Measurements from ENCODE around the gene RNF157. TPM values are rescaled to one million over a fixed set of nuclear protein-coding genes. Genes with fewer than 3 reads are reported as not detected.

The RNF157 gene
- total and polyA plus RNA-seq, 9 of the 15 experiments (the other 6 are each of a cell fraction or from before 2014, with no cell fraction given): 8.1 to 31.7 (median 20.8) TPM

DNA sequence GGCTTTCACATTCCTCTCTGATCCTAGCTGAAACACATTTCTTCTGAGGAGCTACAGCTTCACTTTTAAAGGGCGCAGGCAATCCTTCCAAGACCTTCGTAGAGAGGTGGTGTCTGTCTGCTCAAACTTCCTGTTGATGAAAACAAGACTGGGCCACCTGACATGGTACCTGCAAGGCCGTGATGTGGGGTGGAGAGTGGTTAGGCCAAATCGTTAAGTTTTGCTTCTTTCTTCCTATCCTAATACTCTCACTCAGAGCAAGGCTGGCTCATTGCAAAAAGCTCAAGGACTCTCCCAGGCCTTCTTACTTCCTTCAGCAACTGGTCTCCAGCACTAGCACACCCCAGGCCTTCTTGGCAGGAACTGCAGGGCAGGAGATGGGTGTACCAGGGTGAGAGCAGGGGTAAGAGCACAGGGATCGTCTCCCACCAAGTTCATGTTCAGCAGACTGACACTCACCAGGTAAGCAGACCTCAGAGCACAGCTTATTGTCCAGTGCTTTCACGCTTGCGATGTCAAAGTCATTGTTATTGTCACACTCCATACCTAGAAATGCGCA, 88.3 kb downstream of the RNF157 start:
- no peaks in the 10 kb centered on the region for H3K9me3 ChIP-seq (replicated peaks; ENCODE audit: control insufficient read depth, insufficient read depth, low read depth, low read length)
- H3K9me1 ChIP-seq (ENCODE audit: control insufficient read depth, insufficient read depth, low read length): no peaks in the 10 kb centered on the region
- no peaks in the 10 kb centered on the region for H3K27me3 ChIP-seq (ENCODE audit: control insufficient read depth in 2 of 2, insufficient read depth in 2 of 2, low read length in 2 of 2)
- ChIA-PET POLR2A (interaction anchor here (0.6 to 2.2 kb wide), 9 partner anchors 8 to 159 kb away, joined by 3 to 4 read pairs (median 4); partner anchors contain the start of genes FOXJ1 and UBALD2), CTCF (ENCODE audit: low intra/inter-chr PET ratio) (no interaction called here)
- no peaks in the 10 kb centered on the region for H4K20me1 ChIP-seq (replicated peaks; ENCODE audit: control insufficient read depth, insufficient read depth, low read length)
- WGBS (ENCODE audit: insufficient coverage, low coverage, missing lambda C conversion rate): 91% methylated on average over 8 of the region's 8 CpGs
- H2AFZ ChIP-seq (ENCODE audit: low read depth, low read length): no peak overlapping the region
- H3K9ac ChIP-seq (ENCODE audit: insufficient read depth in 1 of 2, low read depth in 2 of 2, low read length in 2 of 2): no peak overlapping the region
- H3K4me3 ChIP-seq: no peak overlapping the region
- no peaks in the 10 kb centered on the region for H3K79me2 ChIP-seq (ENCODE audit: control insufficient read depth, insufficient read depth, low read length)
- TF ChIP-seq GABPA (tag; conservative IDR thresholded peaks at IDR 0.05; ENCODE audit: low read depth) (no peak), RAD51 (IDR thresholded peaks at IDR 0.05; ENCODE audit: borderline replicate concordance, low read depth) (no peak), PHTF2 (CRISPR knock-in tag; IDR thresholded peaks at IDR 0.05) (no peak), FOXM1 (IDR thresholded peaks at IDR 0.05; ENCODE audit: low read depth) (no peak), FOXM1 (CRISPR knock-in tag; IDR thresholded peaks at IDR 0.05; ENCODE audit: low read depth) (no peak), TARDBP (IDR thresholded peaks at IDR 0.05) (no peak), SRSF9 (IDR thresholded peaks at IDR 0.05; ENCODE audit: borderline replicate concordance, low read depth, low read length) (no peak), CAMTA2 (CRISPR knock-in tag; conservative IDR thresholded peaks at IDR 0.05) (no peak), HEY1 (CRISPR knock-in tag; IDR thresholded peaks at IDR 0.05; ENCODE audit: borderline replicate concordance) (no peak), CCAR2 (IDR thresholded peaks at IDR 0.05; ENCODE audit: low read depth, low read length) (no peak), ZKSCAN8 (CRISPR knock-in tag; IDR thresholded peaks at IDR 0.05) (no peak)
- TF ChIP-seq, protein P1, sequence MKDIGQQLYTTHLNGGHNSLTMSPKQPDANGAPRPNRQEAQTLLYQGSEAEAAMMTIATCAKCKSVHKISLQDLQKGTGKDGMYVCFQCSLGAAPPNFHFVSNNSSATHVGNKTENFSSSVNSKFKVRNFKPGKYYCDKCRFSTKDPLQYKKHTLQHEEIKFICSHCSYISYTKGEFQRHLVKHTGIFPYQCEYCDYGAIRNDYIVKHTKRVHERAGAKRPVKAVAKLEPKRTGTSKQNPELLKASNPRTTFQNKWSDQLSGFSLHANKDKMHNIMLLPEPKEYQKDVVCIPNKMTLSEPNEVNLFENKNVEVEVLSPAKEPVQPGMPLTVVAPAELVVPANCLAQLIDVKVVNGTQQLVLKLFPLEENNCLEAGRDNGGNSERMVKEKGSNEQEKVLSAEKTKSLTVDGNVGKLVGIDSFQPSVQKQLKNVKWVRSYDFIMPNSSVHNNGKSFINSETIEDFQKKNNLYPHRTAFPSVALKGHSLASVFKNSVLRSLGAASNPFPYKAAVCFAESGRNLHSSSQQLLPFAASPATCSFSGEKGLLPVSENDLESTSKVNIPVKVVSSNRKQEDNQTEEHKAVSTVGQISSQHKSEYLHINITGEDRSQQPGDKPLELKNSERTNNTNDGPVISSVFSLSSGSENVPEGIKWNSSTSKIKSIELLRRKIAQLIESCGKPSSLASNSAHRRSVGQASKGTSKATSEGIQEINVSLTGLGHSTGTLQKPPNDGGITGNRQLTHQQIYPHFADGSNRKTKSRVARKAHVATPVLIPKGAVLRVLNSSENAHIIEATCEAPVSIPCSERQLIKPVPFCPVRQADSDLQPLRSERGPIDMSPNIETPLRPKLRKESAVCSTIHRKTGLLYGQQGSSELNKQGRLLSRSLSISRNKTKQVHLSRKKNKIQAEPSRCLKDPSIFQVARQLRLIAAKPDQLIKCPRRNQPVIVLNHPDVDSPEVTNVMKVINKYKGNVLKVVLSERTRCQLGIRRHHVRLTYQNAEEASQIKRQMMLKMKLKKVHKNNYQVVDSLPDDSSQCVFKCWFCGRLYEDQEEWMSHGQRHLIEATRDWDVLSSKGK (CRISPR knock-in tag; IDR thresholded peaks at IDR 0.05): no peak
- peaks cover 58% of the 10 kb centered on the region; the same call in 2 of the 3 replicates for H3K36me3 ChIP-seq (ENCODE audit: control insufficient read depth, insufficient read depth, low read length)
- H3K4me2 ChIP-seq (ENCODE audit: insufficient read depth, low read length): no peak overlapping the region
- no TSS peak for BruUV-seq (replicated peaks)
- ATAC-seq (no peak), FAIRE-seq (peak; percentile 29), DNase-seq (ENCODE audit: extremely low read depth in 1 of 4, low spot score in 3 of 4) (no peak)
- intact Hi-C loops (cut with micrococcal nuclease): no loop called here
- 0 out of 5 replicates have a peak, but pooled peaks cover 0 to 3% of the 10 kb centered on the region in 2 experiments for H3K4me1 ChIP-seq (replicated peaks in 1 of 2; ENCODE audit: control insufficient read depth in 2 of 2, insufficient read depth in 2 of 2, low read length in 2 of 2)
- H3K27ac ChIP-seq (ENCODE audit: extremely low read depth, low read depth, low read length): no peak overlapping the region
- in situ Hi-C loops (cut with MboI): no loop called here
